WTC11 (cell line): ENCODE measurements around the gene TMEM143. TPM values are rescaled to one million over a fixed set of nuclear protein-coding genes. Genes with fewer than 3 reads are reported as not detected.

Experiments used
- ATAC-seq: fragments of 200-7000 bp; cut with Tn5 transposase; 2 replicates; pipeline ENCODE4 v1.10.0; 2021; ENCODE audit warnings: mild to moderate bottlenecking, moderate library complexity
- CTCF ChIA-PET: fragments of 300-600 bp; sonication (Branson Sonifier 250); formaldehyde crosslinking; loops from one replicate; lab custom pipeline; 2021; ENCODE audit warnings: antibody characterized with exemption; lab: Charles Lee
- POLR2A ChIA-PET: fragments of 350-600 bp; sonication (Branson Sonifier 250); formaldehyde crosslinking; loops from one replicate; lab custom pipeline; 2021; ENCODE audit warnings: antibody characterized with exemption; lab: Charles Lee
- DNase-seq: peaks from one replicate; pipeline ENCODE4 v3.0.0; 2021; ENCODE audit warnings: low spot score
- H3K27ac Mint-ChIP-seq: 2 replicates; pipeline ENCODE4 v1.8.0; 2021; ENCODE audit warnings: mixed read lengths
- H3K27me3 Mint-ChIP-seq: 2 replicates; pipeline ENCODE4 v1.8.0; 2021; ENCODE audit warnings: low read depth, mild to moderate bottlenecking, moderate library complexity, mixed read lengths
- H3K36me3 Mint-ChIP-seq: 2 replicates; pipeline ENCODE4 v1.8.0; 2021; ENCODE audit warnings: mixed read lengths
- H3K4me1 Mint-ChIP-seq: 2 replicates; pipeline ENCODE4 v1.8.0; 2022; ENCODE audit warnings: mixed read lengths
- H3K4me3 Mint-ChIP-seq: 2 replicates; pipeline ENCODE4 v1.8.0; 2021; ENCODE audit warnings: mild to moderate bottlenecking, moderate library complexity, mixed read lengths
- H3K9me3 Mint-ChIP-seq: 2 replicates; pipeline ENCODE4 v1.8.0; 2021; ENCODE audit warnings: mixed read lengths
- CREM ChIP-seq: sonication (generic); formaldehyde crosslinking; IDR thresholded peaks from 2 replicates; pipeline ENCODE4 v1.8.1; 2022; ENCODE audit warnings: mild to moderate bottlenecking, missing genetic modification reagents, moderate library complexity
- ELF4 ChIP-seq: sonication (generic); formaldehyde crosslinking; IDR thresholded peaks from 2 replicates; pipeline ENCODE4 v1.8.1; 2022; ENCODE audit warnings: low read depth, mild to moderate bottlenecking, moderate library complexity, missing genetic modification reagents
- EMX1 ChIP-seq: fragments of 250-450 bp; sonication (Bioruptor Pico); IDR thresholded peaks from 2 replicates; pipeline ENCODE4 v1.8.0; 2021; ENCODE audit warnings: mild to moderate bottlenecking
- ESRRA ChIP-seq: sonication (generic); formaldehyde crosslinking; IDR thresholded peaks from 2 replicates; pipeline ENCODE4 v1.8.1; 2022; ENCODE audit warnings: mild to moderate bottlenecking, missing genetic modification reagents, borderline replicate concordance
- ETV6 ChIP-seq: sonication (generic); formaldehyde crosslinking; IDR thresholded peaks from 2 replicates; pipeline ENCODE4 v1.8.1; 2022; ENCODE audit warnings: mild to moderate bottlenecking, missing genetic modification reagents
- FOXK1 ChIP-seq: sonication (generic); formaldehyde crosslinking; IDR thresholded peaks from 2 replicates; pipeline ENCODE4 v1.8.0; 2022; ENCODE audit warnings: mild to moderate bottlenecking, moderate library complexity, missing genetic modification reagents
- MXD4 ChIP-seq: fragments of 250-450 bp; sonication (Bioruptor Pico); IDR thresholded peaks from 2 replicates; pipeline ENCODE4 v1.8.0; 2021; ENCODE audit warnings: mild to moderate bottlenecking, moderate library complexity, borderline replicate concordance
- PRRX2 ChIP-seq: fragments of 250-450 bp; sonication (Bioruptor Pico); IDR thresholded peaks from 2 replicates; pipeline ENCODE4 v1.8.0; 2021; ENCODE audit warnings: mild to moderate bottlenecking
- SMAD3 ChIP-seq: sonication (generic); formaldehyde crosslinking; IDR thresholded peaks from 2 replicates; pipeline ENCODE4 v1.8.0; 2022; ENCODE audit warnings: missing genetic modification reagents, mild to moderate bottlenecking, borderline replicate concordance
- SP1 ChIP-seq: sonication (generic); formaldehyde crosslinking; conservative IDR thresholded peaks from 2 replicates; pipeline ENCODE4 v1.8.1; 2022; ENCODE audit warnings: missing genetic modification reagents
- TEAD1 ChIP-seq: sonication (generic); formaldehyde crosslinking; IDR thresholded peaks from 2 replicates; pipeline ENCODE4 v1.8.0; 2022; ENCODE audit warnings: mild to moderate bottlenecking, missing genetic modification reagents
- ZNF121 ChIP-seq: sonication (generic); formaldehyde crosslinking; IDR thresholded peaks from 2 replicates; pipeline ENCODE4 v1.8.0; 2023; ENCODE audit warnings: missing genetic modification reagents
- ZNF219 ChIP-seq: sonication (generic); formaldehyde crosslinking; IDR thresholded peaks from 2 replicates; pipeline ENCODE4 v1.8.0; 2023; ENCODE audit warnings: missing genetic modification reagents, mild to moderate bottlenecking, borderline replicate concordance
- ZNF416 ChIP-seq: fragments of 250-450 bp; sonication (Bioruptor Pico); IDR thresholded peaks from 2 replicates; pipeline ENCODE4 v1.9.0; 2021; ENCODE audit warnings: mild to moderate bottlenecking, inconsistent platforms
- total RNA-seq: library from RNA; stranded (reverse); gene quantifications from 3 replicates; pipeline ENCODE4 v1.2.3, GENCODE V29; 2021
- TF ChIP-seq, protein P1 (sequence below): sonication (generic); formaldehyde crosslinking; IDR thresholded peaks from 2 replicates; pipeline ENCODE4 v1.8.1; 2022; ENCODE audit warnings: mild to moderate bottlenecking, missing genetic modification reagents, moderate library complexity, borderline replicate concordance
- TF ChIP-seq, protein P2 (sequence below): sonication (generic); formaldehyde crosslinking; IDR thresholded peaks from 2 replicates; pipeline ENCODE4 v1.8.1; 2023; ENCODE audit warnings: mild to moderate bottlenecking, missing genetic modification reagents, moderate library complexity
- TF ChIP-seq, protein P3 (sequence below): fragments of 250-450 bp; sonication (Bioruptor Pico); IDR thresholded peaks from 2 replicates; pipeline ENCODE4 v1.9.0; 2021; ENCODE audit warnings: mild to moderate bottlenecking
- TF ChIP-seq, protein P4 (sequence below): sonication (generic); formaldehyde crosslinking; IDR thresholded peaks from 2 replicates; pipeline ENCODE4 v1.8.0; 2022; ENCODE audit warnings: missing genetic modification reagents
- TF ChIP-seq, protein P5 (sequence below): sonication (generic); formaldehyde crosslinking; IDR thresholded peaks from 2 replicates; pipeline ENCODE4 v1.8.0; 2022; ENCODE audit warnings: mild to moderate bottlenecking, missing genetic modification reagents

The TMEM143 gene
- total RNA-seq, 1 experiment from 2014 or later: 20.2 TPM

DNA sequence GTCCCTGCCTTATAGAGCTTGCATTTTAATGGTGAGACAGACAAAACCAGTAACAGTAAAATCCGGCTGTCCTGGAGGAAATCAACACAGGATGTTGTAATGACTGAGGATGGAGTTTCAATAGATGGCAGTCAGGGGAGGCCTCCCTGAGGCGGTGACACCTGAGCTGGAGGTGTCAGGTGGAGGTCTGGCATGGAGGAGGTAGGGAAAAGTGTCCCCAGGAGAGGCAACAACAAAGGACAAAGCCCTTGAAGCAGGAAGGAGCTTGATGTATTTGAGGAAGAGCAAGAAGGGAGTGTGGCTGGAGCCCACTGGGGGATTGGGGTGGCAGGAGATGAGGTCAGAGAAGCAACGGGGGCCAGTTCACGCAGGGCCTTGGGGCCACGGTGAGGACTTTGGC lies 37.5 kb upstream of the TMEM143 start:
- DNase-seq: peak; percentile 38
- TF ChIP-seq, protein P1, sequence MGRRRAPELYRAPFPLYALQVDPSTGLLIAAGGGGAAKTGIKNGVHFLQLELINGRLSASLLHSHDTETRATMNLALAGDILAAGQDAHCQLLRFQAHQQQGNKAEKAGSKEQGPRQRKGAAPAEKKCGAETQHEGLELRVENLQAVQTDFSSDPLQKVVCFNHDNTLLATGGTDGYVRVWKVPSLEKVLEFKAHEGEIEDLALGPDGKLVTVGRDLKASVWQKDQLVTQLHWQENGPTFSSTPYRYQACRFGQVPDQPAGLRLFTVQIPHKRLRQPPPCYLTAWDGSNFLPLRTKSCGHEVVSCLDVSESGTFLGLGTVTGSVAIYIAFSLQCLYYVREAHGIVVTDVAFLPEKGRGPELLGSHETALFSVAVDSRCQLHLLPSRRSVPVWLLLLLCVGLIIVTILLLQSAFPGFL (CRISPR knock-in tag): no peak
- TF ChIP-seq EMX1 (no peak), ZNF219 (CRISPR knock-in tag) (no peak), MXD4 (CRISPR knock-in tag) (no peak), FOXK1 (CRISPR knock-in tag) (peak; percentile 47; the same call in 1 of the 2 replicates), ELF4 (no peak), PRRX2 (CRISPR knock-in tag) (peak; percentile 41; the same call in 1 of the 2 replicates)
- TF ChIP-seq, protein P2, sequence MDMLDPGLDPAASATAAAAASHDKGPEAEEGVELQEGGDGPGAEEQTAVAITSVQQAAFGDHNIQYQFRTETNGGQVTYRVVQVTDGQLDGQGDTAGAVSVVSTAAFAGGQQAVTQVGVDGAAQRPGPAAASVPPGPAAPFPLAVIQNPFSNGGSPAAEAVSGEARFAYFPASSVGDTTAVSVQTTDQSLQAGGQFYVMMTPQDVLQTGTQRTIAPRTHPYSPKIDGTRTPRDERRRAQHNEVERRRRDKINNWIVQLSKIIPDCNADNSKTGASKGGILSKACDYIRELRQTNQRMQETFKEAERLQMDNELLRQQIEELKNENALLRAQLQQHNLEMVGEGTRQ: 0 out of 2 replicates have a peak, but pooled peaks have one; percentile 30
- TF ChIP-seq, protein P3, sequence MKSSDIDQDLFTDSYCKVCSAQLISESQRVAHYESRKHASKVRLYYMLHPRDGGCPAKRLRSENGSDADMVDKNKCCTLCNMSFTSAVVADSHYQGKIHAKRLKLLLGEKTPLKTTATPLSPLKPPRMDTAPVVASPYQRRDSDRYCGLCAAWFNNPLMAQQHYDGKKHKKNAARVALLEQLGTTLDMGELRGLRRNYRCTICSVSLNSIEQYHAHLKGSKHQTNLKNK (CRISPR knock-in tag): no peak
- TF ChIP-seq, all 79 proteins: peak for 3
- H3K27ac Mint-ChIP-seq: peak overlapping the region; percentile 100
- ChIA-PET POLR2A (interaction anchor here (1.1 to 3.0 kb wide), 4 partner anchors 10 to 45 kb away, joined by 3 to 27 read pairs (median 10); partner anchors contain the start of genes GRWD1 and KDELR1), CTCF (interaction anchor here (0.7 to 6.0 kb wide), 10 partner anchors 10 to 441 kb away, joined by 3 to 92 read pairs (median 4); partner anchors contain the start of gene KDELR1)
- peaks cover 11% of the 10 kb centered on the region for H3K36me3 Mint-ChIP-seq
- peak overlapping the region; percentile 73 for H3K4me3 Mint-ChIP-seq
- peaks cover 18% of the 10 kb centered on the region for H3K27me3 Mint-ChIP-seq
- H3K4me1 Mint-ChIP-seq: peaks cover 63% of the 10 kb centered on the region
- H3K9me3 Mint-ChIP-seq: no peaks in the 10 kb centered on the region
- no peak for ATAC-seq

DNA sequence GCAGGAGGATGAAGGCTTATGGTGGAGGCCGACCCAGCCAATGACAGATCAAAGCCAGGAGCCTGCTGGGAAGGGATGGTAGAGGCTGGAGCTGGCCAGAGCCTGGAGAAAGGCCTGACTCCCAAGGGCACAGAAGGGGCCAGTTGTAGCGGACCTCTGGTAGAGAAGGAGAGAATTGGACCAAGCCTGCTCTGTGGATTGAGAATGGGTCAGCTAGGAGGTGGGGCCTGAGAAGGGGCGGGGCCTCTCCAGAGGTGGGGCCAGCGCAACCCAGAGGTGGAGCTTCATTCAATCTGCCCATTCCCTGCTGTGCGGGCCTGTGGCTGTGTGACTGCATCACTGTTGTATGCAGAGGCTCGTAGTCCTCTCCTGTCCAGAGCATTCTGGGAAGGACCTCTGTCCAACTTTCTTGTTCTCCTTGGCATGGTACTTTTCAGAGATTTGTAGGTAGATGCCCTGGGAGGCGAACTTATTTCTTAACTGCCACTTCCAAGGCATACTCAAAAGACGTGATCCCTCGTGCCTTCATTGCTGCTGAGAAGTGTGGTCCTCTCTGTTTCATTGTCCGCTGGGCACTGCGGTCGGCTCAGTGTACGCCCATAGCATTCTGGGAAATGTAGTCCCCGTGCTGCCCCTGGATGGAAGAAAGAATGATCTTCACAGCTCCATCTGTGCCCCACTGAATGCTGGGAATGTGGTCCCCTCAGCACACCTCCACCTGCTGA lies 36.4 kb upstream of the TMEM143 start:
- TF ChIP-seq, protein P4, sequence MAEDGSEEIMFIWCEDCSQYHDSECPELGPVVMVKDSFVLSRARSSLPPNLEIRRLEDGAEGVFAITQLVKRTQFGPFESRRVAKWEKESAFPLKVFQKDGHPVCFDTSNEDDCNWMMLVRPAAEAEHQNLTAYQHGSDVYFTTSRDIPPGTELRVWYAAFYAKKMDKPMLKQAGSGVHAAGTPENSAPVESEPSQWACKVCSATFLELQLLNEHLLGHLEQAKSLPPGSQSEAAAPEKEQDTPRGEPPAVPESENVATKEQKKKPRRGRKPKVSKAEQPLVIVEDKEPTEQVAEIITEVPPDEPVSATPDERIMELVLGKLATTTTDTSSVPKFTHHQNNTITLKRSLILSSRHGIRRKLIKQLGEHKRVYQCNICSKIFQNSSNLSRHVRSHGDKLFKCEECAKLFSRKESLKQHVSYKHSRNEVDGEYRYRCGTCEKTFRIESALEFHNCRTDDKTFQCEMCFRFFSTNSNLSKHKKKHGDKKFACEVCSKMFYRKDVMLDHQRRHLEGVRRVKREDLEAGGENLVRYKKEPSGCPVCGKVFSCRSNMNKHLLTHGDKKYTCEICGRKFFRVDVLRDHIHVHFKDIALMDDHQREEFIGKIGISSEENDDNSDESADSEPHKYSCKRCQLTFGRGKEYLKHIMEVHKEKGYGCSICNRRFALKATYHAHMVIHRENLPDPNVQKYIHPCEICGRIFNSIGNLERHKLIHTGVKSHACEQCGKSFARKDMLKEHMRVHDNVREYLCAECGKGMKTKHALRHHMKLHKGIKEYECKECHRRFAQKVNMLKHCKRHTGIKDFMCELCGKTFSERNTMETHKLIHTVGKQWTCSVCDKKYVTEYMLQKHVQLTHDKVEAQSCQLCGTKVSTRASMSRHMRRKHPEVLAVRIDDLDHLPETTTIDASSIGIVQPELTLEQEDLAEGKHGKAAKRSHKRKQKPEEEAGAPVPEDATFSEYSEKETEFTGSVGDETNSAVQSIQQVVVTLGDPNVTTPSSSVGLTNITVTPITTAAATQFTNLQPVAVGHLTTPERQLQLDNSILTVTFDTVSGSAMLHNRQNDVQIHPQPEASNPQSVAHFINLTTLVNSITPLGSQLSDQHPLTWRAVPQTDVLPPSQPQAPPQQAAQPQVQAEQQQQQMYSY: 0 out of 2 replicates have a peak, but pooled peaks have one; percentile 9
- TF ChIP-seq ETV6 (peak; percentile 42), CREM (peak; percentile 42; the same call in 1 of the 2 replicates), FOXK1 (CRISPR knock-in tag) (peak; percentile 66; the same call in 1 of the 2 replicates), SP1 (peak; percentile 10; the same call in 1 of the 2 replicates), TEAD1 (CRISPR knock-in tag) (peak; percentile 71; the same call in 1 of the 2 replicates), SMAD3 (CRISPR knock-in tag) (no peak), ZNF121 (CRISPR knock-in tag) (peak; percentile 32; the same call in 1 of the 2 replicates), ZNF219 (CRISPR knock-in tag) (no peak), PRRX2 (CRISPR knock-in tag) (0 out of 2 replicates have a peak, but pooled peaks have one; percentile 45), ESRRA (CRISPR knock-in tag) (no peak), ZNF416 (0 out of 2 replicates have a peak, but pooled peaks have one; percentile 3)
- TF ChIP-seq, protein P1 (CRISPR knock-in tag): 0 out of 2 replicates have a peak, but pooled peaks have one; percentile 20
- TF ChIP-seq, protein P5, sequence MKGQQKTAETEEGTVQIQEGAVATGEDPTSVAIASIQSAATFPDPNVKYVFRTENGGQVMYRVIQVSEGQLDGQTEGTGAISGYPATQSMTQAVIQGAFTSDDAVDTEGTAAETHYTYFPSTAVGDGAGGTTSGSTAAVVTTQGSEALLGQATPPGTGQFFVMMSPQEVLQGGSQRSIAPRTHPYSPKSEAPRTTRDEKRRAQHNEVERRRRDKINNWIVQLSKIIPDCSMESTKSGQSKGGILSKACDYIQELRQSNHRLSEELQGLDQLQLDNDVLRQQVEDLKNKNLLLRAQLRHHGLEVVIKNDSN (CRISPR knock-in tag): 0 out of 2 replicates have a peak, but pooled peaks have one; percentile 34
- Mint-ChIP-seq H3K27me3 (peaks cover 30% of the 10 kb centered on the region), H3K4me3 (peak overlapping the region; percentile 73), H3K9me3 (no peaks in the 10 kb centered on the region), H3K4me1 (peaks cover 68% of the 10 kb centered on the region), H3K27ac (peak overlapping the region; percentile 100), H3K36me3 (0 out of 2 replicates have a peak, but pooled peaks cover under 1% of the 10 kb centered on the region)
- ChIA-PET POLR2A (interaction anchor here (0.6 to 3.0 kb wide), 10 partner anchors 9 to 102 kb away, joined by 3 to 27 read pairs (median 5); partner anchors contain the start of genes GRWD1, KDELR1, SYNGR4 and TMEM143), CTCF (interaction anchor here (0.8 to 6.0 kb wide), 10 partner anchors 9 to 189 kb away, joined by 3 to 92 read pairs (median 5); partner anchors contain the start of gene KDELR1)
- ATAC-seq: peak; percentile 62
- peak; percentile 90 for DNase-seq
